HUES48 (cell line): ENCODE data around the gene MED12.
"Not testable (repeated sequence)": the region's sequence is repeated elsewhere in the genome, so short reads cannot be mapped to it uniquely, and the experiment has no call there.

Source experiments
- H3K27ac ChIP-seq: one replicate; pipeline ENCODE4 v1.7.0; 2013; ENCODE audit warnings: low read depth, low read length, inconsistent platforms
- H3K27me3 ChIP-seq: 2 replicates; pipeline ENCODE4 v1.6.1; 2013; ENCODE audit warnings: mild to moderate bottlenecking, low read length; ENCODE audit not compliant: control insufficient read depth, insufficient read depth
- H3K36me3 ChIP-seq: 2 replicates; pipeline ENCODE4 v1.6.1; 2013; ENCODE audit warnings: low read length; ENCODE audit not compliant: control insufficient read depth, insufficient read depth
- H3K4me1 ChIP-seq: 2 replicates; pipeline ENCODE4 v1.6.1; 2013; ENCODE audit warnings: mild to moderate bottlenecking, low read length; ENCODE audit not compliant: control insufficient read depth, insufficient read depth
- H3K4me3 ChIP-seq: 2 replicates; pipeline ENCODE4 v1.5.1; 2013; ENCODE audit warnings: mild to moderate bottlenecking, low read depth, low read length
- H3K9ac ChIP-seq: 2 replicates; pipeline ENCODE4 v1.6.1; 2013; ENCODE audit warnings: mild to moderate bottlenecking, low read depth, low read length, moderate library complexity
- H3K9me3 ChIP-seq: 2 replicates; pipeline ENCODE4 v1.6.1; 2013; ENCODE audit warnings: low read length; ENCODE audit not compliant: control insufficient read depth, insufficient read depth

The MED12 gene

GRCh38 chrX:71178908-71179307 is 60.5 kb downstream of the MED12 start:
- peaks cover 42% of the 10 kb centered on the region for H3K9me3 ChIP-seq

GRCh38 chrX:71180579-71181265 is 62.3 kb downstream of the MED12 start:
- H3K27ac ChIP-seq, H3K36me3 ChIP-seq, H3K27me3 ChIP-seq, H3K4me3 ChIP-seq, H3K9ac ChIP-seq: not testable (repeated sequence)
- Histone ChIP-seq H3K9me3 (peaks cover 33% of the 10 kb centered on the region), H3K4me1 (peaks cover 13% of the 10 kb centered on the region)

More at GRCh38 chrX:71178908-71179307, 60.5 kb downstream of the MED12 start:
- no peak overlapping the region for H3K4me3 ChIP-seq
- peaks cover 13% of the 10 kb centered on the region for H3K4me1 ChIP-seq
- no peak overlapping the region for H3K9ac ChIP-seq
- H3K27me3 ChIP-seq, result no peaks in the 10 kb centered on the region
- H3K36me3 ChIP-seq, result no peaks in the 10 kb centered on the region
- no peak overlapping the region for H3K27ac ChIP-seq

DNA sequence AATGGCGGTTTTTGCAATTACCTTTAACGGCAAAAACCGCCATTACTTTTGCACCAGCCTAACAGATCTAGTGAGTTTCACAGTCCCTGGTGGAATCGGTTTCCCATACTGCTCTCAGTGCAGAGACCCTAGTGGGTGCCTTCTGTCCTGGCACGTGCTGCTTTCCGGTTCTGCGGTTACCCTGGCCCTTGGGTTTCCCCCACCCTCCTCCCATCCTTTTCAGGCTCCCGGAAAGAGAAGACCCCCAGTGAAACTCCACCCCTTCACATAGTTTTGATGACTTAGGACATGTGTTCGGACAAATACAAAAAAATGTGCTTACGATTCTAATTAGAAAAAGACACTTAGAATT is 63.1 kb downstream of the MED12 start:
- H3K9ac ChIP-seq, result peak overlapping the region; percentile 82
- peak overlapping the region; percentile 98 for H3K27ac ChIP-seq
- H3K27me3 ChIP-seq, result no peaks in the 10 kb centered on the region
- peak overlapping the region; percentile 54 for H3K4me3 ChIP-seq
- H3K9me3 ChIP-seq, result peaks cover 33% of the 10 kb centered on the region
- H3K36me3 ChIP-seq, result no peaks in the 10 kb centered on the region
- H3K4me1 ChIP-seq, result peaks cover 13% of the 10 kb centered on the region

- Histone ChIP-seq H3K4me3 (peak overlapping the region; percentile 54), H3K9ac (peak overlapping the region; percentile 82), H3K27ac (peak overlapping the region; percentile 98), H3K36me3 (no peaks in the 10 kb centered on the region), H3K27me3 (no peaks in the 10 kb centered on the region), H3K4me1 (peaks cover 13% of the 10 kb centered on the region), H3K9me3 (peaks cover 34% of the 10 kb centered on the region)
These were observed 63.8 kb downstream of the MED12 start for GRCh38 chrX:71181910-71182799.

GRCh38 chrX:71182871-71183270 is 64.5 kb downstream of the MED12 start:
- Histone ChIP-seq H3K9me3 (peaks cover 32% of the 10 kb centered on the region), H3K27ac (peak overlapping the region; percentile 98)

GRCh38 chrX:71183341-71183740 is 64.9 kb downstream of the MED12 start:
- Histone ChIP-seq H3K36me3 (no peaks in the 10 kb centered on the region), H3K9ac (no peak overlapping the region), H3K9me3 (peaks cover 32% of the 10 kb centered on the region), H3K27ac (peak overlapping the region; percentile 98), H3K4me3 (no peak overlapping the region; the same call in 1 of the 2 replicates), H3K4me1 (peaks cover 13% of the 10 kb centered on the region), H3K27me3 (no peaks in the 10 kb centered on the region)

More at GRCh38 chrX:71182871-71183270, 64.5 kb downstream of the MED12 start:
- peak overlapping the region; percentile 72 for H3K9ac ChIP-seq
- H3K4me3 ChIP-seq, result peak overlapping the region; percentile 43
- no peaks in the 10 kb centered on the region for H3K27me3 ChIP-seq
- no peaks in the 10 kb centered on the region for H3K36me3 ChIP-seq
- H3K4me1 ChIP-seq, result peaks cover 13% of the 10 kb centered on the region

GRCh38 chrX:71184092-71184491 is 65.7 kb downstream of the MED12 start:
- H3K9ac ChIP-seq, result no peak overlapping the region
- H3K36me3 ChIP-seq, result no peaks in the 10 kb centered on the region
- no peak overlapping the region for H3K27ac ChIP-seq
- H3K4me1 ChIP-seq, result peaks cover 13% of the 10 kb centered on the region
- no peaks in the 10 kb centered on the region for H3K27me3 ChIP-seq
- H3K4me3 ChIP-seq, result no peak overlapping the region
- H3K9me3 ChIP-seq, result peaks cover 31% of the 10 kb centered on the region

- H3K4me1 ChIP-seq, result peaks cover 13% of the 10 kb centered on the region
- H3K9me3 ChIP-seq, result peaks cover 26% of the 10 kb centered on the region
- H3K27ac ChIP-seq, result no peak overlapping the region
- no peaks in the 10 kb centered on the region for H3K27me3 ChIP-seq
- H3K36me3 ChIP-seq, result no peaks in the 10 kb centered on the region
- no peak overlapping the region for H3K9ac ChIP-seq
- H3K4me3 ChIP-seq, result no peak overlapping the region
These were observed 66.6 kb downstream of the MED12 start for GRCh38 chrX:71184803-71185495.

GRCh38 chrX:71191248-71191647 is 72.9 kb downstream of the MED12 start:
- no peaks in the 10 kb centered on the region for H3K36me3 ChIP-seq
- H3K27ac ChIP-seq, result peak overlapping the region; percentile 67
- no peak overlapping the region for H3K4me3 ChIP-seq
- H3K4me1 ChIP-seq, result 0 out of 2 replicates have a peak, but pooled peaks cover 4% of the 10 kb centered on the region
- H3K9ac ChIP-seq, result no peak overlapping the region
- peaks cover 12% of the 10 kb centered on the region for H3K9me3 ChIP-seq
- H3K27me3 ChIP-seq, result no peaks in the 10 kb centered on the region
